ENCODE results near the gene EIF5. TPM values are rescaled to one million over a fixed set of nuclear protein-coding genes. Genes with fewer than 3 reads are reported as not detected.

EIF5 gene
- total and polyA plus RNA-seq, 2 donors (not counting 3 experiments of a cell fraction or from before 2014, with no cell fraction given) = 175 to 313 TPM

- Histone ChIP-seq H3K9me1 (replicated peaks; ENCODE audit: control insufficient read depth, extremely low read depth, insufficient read depth, low read length) (no peaks in the 10 kb centered on the region), H3K4me3 (replicated peaks in 1 of 3; ENCODE audit: insufficient read depth in 1 of 3, low read depth in 1 of 3, low read length in 3 of 3) (peak within 1 kb of the TSS; percentile 57 to 95 (median 82)), H3K79me2 (ENCODE audit: control insufficient read depth, insufficient read depth, low read length) (peaks cover 48% of the 10 kb centered on the region), H3K4me1 (ENCODE audit: control insufficient read depth, extremely low read depth, insufficient read depth, low read length) (peaks cover 26% of the 10 kb centered on the region), H4K20me1 (replicated peaks; ENCODE audit: control insufficient read depth, extremely low read depth, insufficient read depth, low read length) (peaks cover 6% of the 10 kb centered on the region), H3K36me3 (ENCODE audit: control insufficient read depth in 2 of 2, extremely low read depth in 1 of 2, insufficient read depth in 2 of 2, low read length in 2 of 2) (no peaks in the 10 kb centered on the region), H3K9me3 (replicated peaks; ENCODE audit: control insufficient read depth, insufficient read depth, low read length) (no peaks in the 10 kb centered on the region), H3K27ac (ENCODE audit: insufficient read depth, low read depth, low read length) (peak within 1 kb of the TSS; percentile 74), H3K4me2 (ENCODE audit: insufficient read depth, low read length) (peak within 1 kb of the TSS; percentile 92), H3K27me3 (ENCODE audit: control insufficient read depth in 2 of 2, insufficient read depth in 2 of 2, low read length in 2 of 2) (peaks cover 0 to 3% of the 10 kb centered on the region in 2 experiments), H2AFZ (ENCODE audit: low read depth, low read length) (peak within 1 kb of the TSS; percentile 81), H3K9ac (replicated peaks; ENCODE audit: extremely low read depth, insufficient read depth, low read length) (peak within 1 kb of the TSS; percentile 88)
- dilution Hi-C loops (cut with MboI; ENCODE audit: extremely low pct_ligation_motif_present, low sequenced_read_pairs) (no loop called here), intact Hi-C loops (cut with micrococcal nuclease) (loop anchor here (1.0 to 10.0 kb wide), 5 partner anchors 13 to 283 kb away; partner anchors contain the start of genes EIF5 and TNFAIP2)
- CTCF ChIA-PET = interaction anchor here (1.0 to 1.8 kb wide), 3 partner anchors 11 to 30 kb away, joined by 3 to 5 read pairs (median 4); no protein-coding TSS in a partner anchor
- BruUV-seq (replicated peaks) = no TSS peak
- POLR2A ChIA-PET = interaction anchor here (0.6 kb wide), 1 partner anchor 18 kb away, joined by 3 read pairs; no protein-coding TSS in a partner anchor
- TF ChIP-seq MAX (IDR thresholded peaks at IDR 0.05; ENCODE audit: insufficient read depth, insufficient read length) (peak; percentile 2), FOS (IDR thresholded peaks at IDR 0.05; ENCODE audit: borderline replicate concordance, insufficient read depth, low read length) (no peak), CTCF (IDR thresholded peaks at IDR 0.05; ENCODE audit: extremely low read depth in 1 of 2, insufficient read depth in 1 of 2, low read depth in 1 of 2, low read length in 2 of 2) (peak; percentile 13 to 18), POLR2A (IDR thresholded peaks at IDR 0.05; ENCODE audit: low read depth, low read length) (peak; percentile 88), POLR2AphosphoS5 (IDR thresholded peaks at IDR 0.05; ENCODE audit: insufficient read depth, low read depth, low read length) (peak; percentile 96), EZH2 (IDR thresholded peaks at IDR 0.05; ENCODE audit: borderline replicate concordance, low read depth, low read length, severe bottlenecking) (no peak)
- DNase-seq (ENCODE audit: low read depth, low spot score) (peak; percentile 97), FAIRE-seq (peak; percentile 98)
These were observed 51.3 kb downstream of the EIF5 start, which contains the start of gene MARK3 for GRCh38 chr14:103385152-103385928. MARK3 (plus strand) TSS chr14:103385415; CDS start chr14:103386030, 615 bp downstream.

All from endothelial cell of umbilical vein (primary cell).